Neural cell (in vitro differentiated cells): ENCODE measurements around the gene HOXA4. TPM values are rescaled to one million over a fixed set of nuclear protein-coding genes. Genes with fewer than 3 reads are reported as not detected.

Experiments
- H2AFZ ChIP-seq: fragments of 200-600, 300-800 bp; sonication (generic), shearing (Covaris generic); 2 replicates; pipeline ENCODE4 v1.6.0; 2014; ENCODE audit warnings: low read depth, mild to moderate bottlenecking, antibody characterized with exemption, low read length, moderate library complexity
- H3F3A ChIP-seq: fragments of 200-600 bp; shearing (Covaris generic); 2 replicates; pipeline ENCODE4 v1.6.1; 2016; ENCODE audit warnings: mild to moderate bottlenecking, moderate library complexity, mixed read lengths, antibody characterized with exemption, low read length; ENCODE audit not compliant: insufficient read depth, poor library complexity, severe bottlenecking
- H3K27ac ChIP-seq: fragments of 200-600, 300-800 bp; sonication (generic), shearing (Covaris generic); 2 replicates; pipeline ENCODE4 v1.5.1; 2014; ENCODE audit warnings: mild to moderate bottlenecking, low read length, moderate library complexity
- H3K27me3 ChIP-seq: fragments of 300-800, 200-600 bp; sonication (generic), shearing (Covaris generic); 2 replicates; pipeline ENCODE4 v1.6.0; 2014; ENCODE audit warnings: mild to moderate bottlenecking, low read depth, low read length, moderate library complexity; ENCODE audit not compliant: insufficient read depth
- H3K36me3 ChIP-seq: fragments of 300-800, 200-600 bp; sonication (generic), shearing (Covaris generic); 2 replicates; pipeline ENCODE4 v1.5.1; 2014; ENCODE audit warnings: mild to moderate bottlenecking, antibody characterized with exemption, low read length, moderate library complexity; ENCODE audit not compliant: insufficient read depth
- H3K4me2 ChIP-seq: fragments of 300-800, 200-600 bp; sonication (generic), shearing (Covaris generic); 2 replicates; pipeline ENCODE4 v1.6.0; 2014; ENCODE audit warnings: mild to moderate bottlenecking, low read length
- H3K4me3 ChIP-seq: fragments of 300-800, 200-600 bp; sonication (generic), shearing (Covaris generic); 2 replicates; pipeline ENCODE4 v1.5.1; 2014; ENCODE audit warnings: mild to moderate bottlenecking, low read length, moderate library complexity
- H3K79me2 ChIP-seq: fragments of 200-600 bp; shearing (Covaris generic); replicated peaks from 2 replicates; pipeline ENCODE4 v1.6.0; 2014; ENCODE audit warnings: mild to moderate bottlenecking, low read length, moderate library complexity; ENCODE audit not compliant: insufficient read depth
- H3K9ac ChIP-seq: fragments of 300-800, 200-600 bp; sonication (generic), shearing (Covaris generic); 2 replicates; pipeline ENCODE4 v1.6.1; 2016; ENCODE audit warnings: mild to moderate bottlenecking, low read length, mixed read lengths
- H3K9me2 ChIP-seq: fragments of 200-600 bp; shearing (Covaris generic); 2 replicates; pipeline ENCODE4 v1.6.1; 2016; ENCODE audit warnings: mild to moderate bottlenecking, low read length, mixed read lengths; ENCODE audit not compliant: insufficient read depth
- H3K9me3 ChIP-seq: fragments of 200-600, 300-800 bp; sonication (generic), shearing (Covaris generic); 2 replicates; pipeline ENCODE4 v1.6.1; 2016; ENCODE audit warnings: mild to moderate bottlenecking, mixed run types, low read length, moderate library complexity, mixed read lengths
- H4K20me1 ChIP-seq: fragments of 200-600 bp; shearing (Covaris generic); 2 replicates; pipeline ENCODE4 v1.6.1; 2016; ENCODE audit warnings: mild to moderate bottlenecking, mixed run types; ENCODE audit not compliant: insufficient read depth
- CTCF ChIP-seq: fragments of 450-650 bp; IDR thresholded peaks from 2 replicates; pipeline ENCODE4 v1.5.1; 2014; ENCODE audit warnings: antibody characterized with exemption, mild to moderate bottlenecking, moderate library complexity; ENCODE audit not compliant: poor library complexity, severe bottlenecking
- EP300 ChIP-seq: fragments of 450-650 bp; conservative IDR thresholded peaks from 2 replicates; pipeline ENCODE4 v1.6.1; 2014; ENCODE audit warnings: antibody characterized with exemption, mild to moderate bottlenecking, moderate library complexity; ENCODE audit not compliant: poor library complexity, severe bottlenecking
- EZH2 ChIP-seq: fragments of 200-600, 300-800 bp; shearing (Covaris generic), sonication (generic); IDR thresholded peaks from 2 replicates; pipeline ENCODE4 v1.6.1; 2014; ENCODE audit warnings: antibody characterized with exemption, low read length, borderline replicate concordance, mild to moderate bottlenecking; ENCODE audit not compliant: insufficient read depth, poor library complexity, severe bottlenecking
- MXI1 ChIP-seq: fragments of 450-650 bp; conservative IDR thresholded peaks from 2 replicates; pipeline ENCODE4 v1.6.1; 2014; ENCODE audit warnings: antibody characterized with exemption, mild to moderate bottlenecking; ENCODE audit not compliant: poor library complexity, severe bottlenecking
- POLR2AphosphoS5 ChIP-seq: IDR thresholded peaks from 2 replicates; pipeline ENCODE4 v1.6.1; 2012
- RAD21 ChIP-seq: fragments of 450-650 bp; conservative IDR thresholded peaks from 2 replicates; pipeline ENCODE4 v1.6.1; 2014; ENCODE audit warnings: antibody characterized with exemption, mild to moderate bottlenecking, moderate library complexity
- REST ChIP-seq: IDR thresholded peaks from 2 replicates; pipeline ENCODE4 v1.6.1; 2012; ENCODE audit warnings: borderline replicate concordance
- SMC3 ChIP-seq: fragments of 450-650 bp; conservative IDR thresholded peaks from 2 replicates; pipeline ENCODE4 v1.6.1; 2014; ENCODE audit warnings: antibody characterized with exemption, mild to moderate bottlenecking, moderate library complexity; ENCODE audit not compliant: poor library complexity
- TAF1 ChIP-seq: IDR thresholded peaks from 2 replicates; pipeline ENCODE4 v1.6.1; 2012; ENCODE audit warnings: low read depth
- polyA plus RNA-seq: library from polyadenylated mRNA; depleted of rRNA; stranded (reverse); fragments of >200 nt; gene quantifications from 2 replicates; pipeline ENCODE4 v1.2.3, GENCODE V29; 2014

The HOXA4 gene
- polyA plus RNA-seq, 1 donor from 2014 or later = not detected

GRCh38 chr7:27092819-27093110, 37.8 kb downstream of the HOXA4 start:
- Histone ChIP-seq H2AFZ (no peak overlapping the region), H4K20me1 (no peaks in the 10 kb centered on the region), H3K4me2 (no peak overlapping the region), H3F3A (no peaks in the 10 kb centered on the region), H3K27me3 (peaks cover 100% of the 10 kb centered on the region), H3K4me3 (no peak overlapping the region), H3K79me2 (no peaks in the 10 kb centered on the region), H3K36me3 (no peaks in the 10 kb centered on the region), H3K9me3 (peaks cover 14% of the 10 kb centered on the region), H3K27ac (no peak overlapping the region), H3K9ac (no peak overlapping the region), H3K9me2 (no peaks in the 10 kb centered on the region)
- TF ChIP-seq POLR2AphosphoS5 (no peak), SMC3 (no peak), EZH2 (no peak)

- H2AFZ ChIP-seq = no peak overlapping the region
- H3K36me3 ChIP-seq = no peaks in the 10 kb centered on the region
- peaks cover 19% of the 10 kb centered on the region for H3K9me3 ChIP-seq
- peaks cover 99% of the 10 kb centered on the region for H3K27me3 ChIP-seq
- TF ChIP-seq MXI1 (no peak), RAD21 (no peak), SMC3 (no peak), CTCF (no peak), EP300 (no peak)
- H3K4me3 ChIP-seq = no peak overlapping the region
- no peaks in the 10 kb centered on the region for H3F3A ChIP-seq
- no peak overlapping the region for H3K4me2 ChIP-seq
- H4K20me1 ChIP-seq = no peaks in the 10 kb centered on the region
- no peaks in the 10 kb centered on the region for H3K9me2 ChIP-seq
- H3K27ac ChIP-seq = no peak overlapping the region
- no peak overlapping the region for H3K9ac ChIP-seq
- H3K79me2 ChIP-seq = no peaks in the 10 kb centered on the region
These were observed 38.4 kb downstream of the HOXA4 start for GRCh38 chr7:27091941-27092818.

- peaks cover 19% of the 10 kb centered on the region for H3K9me3 ChIP-seq
- H3K9me2 ChIP-seq = no peaks in the 10 kb centered on the region
- H3K27ac ChIP-seq = no peak overlapping the region
- H4K20me1 ChIP-seq = no peaks in the 10 kb centered on the region
- no peaks in the 10 kb centered on the region for H3K79me2 ChIP-seq
- H3K4me2 ChIP-seq = no peak overlapping the region
- H3K9ac ChIP-seq = no peak overlapping the region
- TF ChIP-seq EP300 (no peak), RAD21 (no peak), MXI1 (no peak), POLR2AphosphoS5 (no peak), SMC3 (no peak), REST (no peak), TAF1 (no peak), EZH2 (no peak)
- H2AFZ ChIP-seq = no peak overlapping the region
- H3K4me3 ChIP-seq = no peak overlapping the region
- peaks cover 99% of the 10 kb centered on the region for H3K27me3 ChIP-seq
- H3F3A ChIP-seq = no peaks in the 10 kb centered on the region
- H3K36me3 ChIP-seq = no peaks in the 10 kb centered on the region
These were observed 39.5 kb downstream of the HOXA4 start for GRCh38 chr7:27091105-27091504.
